Amniotic epithelial cell (primary cell): ENCODE measurements around the gene NPIPB6.
A peak's percentile ranks its signal among the peaks of the same experiment; 100 is the strongest.

Experiments used
- DNase-seq: peaks from one replicate; pipeline ENCODE4 v3.0.0-alpha.2; 2010; ENCODE audit warnings: low read depth

NPIPB6 gene

DNA sequence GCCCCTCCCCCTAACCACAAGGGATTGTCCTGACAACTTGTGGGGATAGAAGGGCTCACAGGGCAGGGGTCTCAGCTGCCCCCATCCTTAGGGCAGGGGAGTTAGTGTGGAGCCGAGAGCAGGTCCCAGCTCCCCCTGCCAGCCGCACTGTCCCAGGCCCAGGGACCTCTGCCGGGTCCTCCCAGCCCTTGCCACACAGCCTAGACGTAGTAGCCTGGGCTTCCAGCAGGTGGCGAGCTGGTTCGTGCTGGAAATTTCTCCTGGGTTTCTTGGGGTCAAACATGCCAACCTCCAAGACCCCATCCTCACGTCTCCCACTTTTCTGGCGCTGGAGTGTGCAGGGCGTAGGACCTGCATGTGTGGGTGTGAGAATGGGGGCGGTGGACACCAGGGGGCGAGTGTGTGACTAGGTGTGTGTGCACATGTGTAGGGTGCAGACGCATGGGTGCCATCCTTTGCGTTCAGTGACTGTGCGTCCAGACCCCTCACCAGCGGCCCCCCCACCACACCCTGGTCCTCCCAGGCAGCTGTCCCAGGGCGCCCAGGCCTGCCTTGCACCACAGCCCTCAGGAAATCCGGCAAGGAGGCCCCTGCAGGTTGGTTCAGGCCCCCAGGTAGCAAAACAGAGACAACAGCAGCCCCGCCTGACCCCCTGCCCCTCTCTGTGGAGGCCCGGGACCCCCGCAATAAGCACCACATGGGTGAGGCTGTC is 41.5 kb downstream of the NPIPB6 start:
- DNase-seq, result peak; percentile 5

DNA sequence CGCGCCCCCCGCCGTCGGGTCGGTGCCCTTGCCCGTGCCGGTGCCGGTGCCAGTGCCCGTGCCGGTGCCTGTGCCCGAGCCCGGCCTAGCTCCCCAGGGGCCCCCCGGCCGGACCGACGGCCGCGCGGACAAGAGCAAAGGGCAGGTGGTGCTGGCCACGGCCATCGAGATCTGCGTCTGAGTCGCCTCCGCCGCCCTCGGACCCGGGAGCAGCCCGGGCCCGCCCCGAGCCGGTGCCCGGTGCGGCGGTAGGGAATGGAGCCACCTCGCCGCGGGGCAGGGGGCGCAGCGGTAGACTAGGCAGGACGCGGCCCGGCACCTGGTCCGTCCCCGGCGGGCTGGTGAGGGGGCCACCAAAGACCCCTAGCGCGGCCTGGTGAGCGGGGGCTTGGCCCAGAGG is 42.6 kb downstream of the NPIPB6 start:
- DNase-seq, result no peak

DNA sequence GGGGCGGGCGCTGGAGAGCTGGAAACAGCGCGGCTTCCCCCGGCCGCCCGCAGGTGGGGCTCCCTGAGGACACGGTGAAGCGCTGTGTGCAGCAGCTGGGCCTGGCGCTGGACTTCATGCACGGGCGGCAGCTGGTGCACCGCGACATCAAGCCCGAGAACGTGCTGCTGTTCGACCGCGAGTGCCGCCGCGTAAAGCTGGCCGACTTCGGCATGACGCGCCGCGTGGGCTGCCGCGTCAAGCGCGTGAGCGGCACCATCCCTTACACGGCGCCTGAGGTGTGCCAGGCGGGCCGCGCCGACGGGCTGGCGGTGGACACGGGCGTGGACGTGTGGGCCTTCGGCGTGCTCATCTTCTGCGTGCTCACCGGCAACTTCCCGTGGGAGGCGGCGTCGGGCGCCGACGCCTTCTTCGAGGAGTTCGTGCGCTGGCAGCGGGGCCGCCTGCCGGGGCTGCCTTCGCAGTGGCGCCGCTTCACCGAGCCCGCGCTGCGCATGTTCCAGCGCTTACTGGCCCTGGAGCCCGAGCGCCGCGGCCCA is 43.2 kb downstream of the NPIPB6 start:
- DNase-seq, result no peak

DNA sequence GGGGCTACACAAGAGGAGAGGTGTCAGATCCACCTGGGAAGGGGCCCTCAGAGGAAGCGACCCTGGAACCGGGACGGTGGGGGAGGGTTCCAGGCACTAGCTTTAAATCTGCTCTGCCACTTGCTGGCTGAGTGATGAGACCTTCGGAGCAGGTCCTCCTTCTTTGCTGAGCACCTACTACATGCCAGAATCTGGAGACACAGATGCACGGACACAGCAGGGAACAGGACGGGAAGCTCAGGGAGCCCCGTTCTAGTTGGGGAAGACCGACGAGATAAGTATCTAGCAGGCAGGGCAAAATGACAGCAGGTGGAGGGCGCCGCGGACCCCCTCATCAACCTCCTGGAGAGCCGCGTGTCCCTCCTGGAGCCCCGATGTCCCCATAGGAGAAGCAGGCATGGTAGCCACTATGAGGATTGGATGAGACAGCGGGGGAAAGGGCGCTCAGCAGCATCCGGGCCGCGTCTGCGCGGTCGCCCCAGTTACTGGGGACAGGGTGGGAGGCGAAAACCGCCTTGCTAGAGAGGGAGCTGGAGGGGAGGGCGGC is 43.8 kb downstream of the NPIPB6 start:
- DNase-seq, result no peak

DNA sequence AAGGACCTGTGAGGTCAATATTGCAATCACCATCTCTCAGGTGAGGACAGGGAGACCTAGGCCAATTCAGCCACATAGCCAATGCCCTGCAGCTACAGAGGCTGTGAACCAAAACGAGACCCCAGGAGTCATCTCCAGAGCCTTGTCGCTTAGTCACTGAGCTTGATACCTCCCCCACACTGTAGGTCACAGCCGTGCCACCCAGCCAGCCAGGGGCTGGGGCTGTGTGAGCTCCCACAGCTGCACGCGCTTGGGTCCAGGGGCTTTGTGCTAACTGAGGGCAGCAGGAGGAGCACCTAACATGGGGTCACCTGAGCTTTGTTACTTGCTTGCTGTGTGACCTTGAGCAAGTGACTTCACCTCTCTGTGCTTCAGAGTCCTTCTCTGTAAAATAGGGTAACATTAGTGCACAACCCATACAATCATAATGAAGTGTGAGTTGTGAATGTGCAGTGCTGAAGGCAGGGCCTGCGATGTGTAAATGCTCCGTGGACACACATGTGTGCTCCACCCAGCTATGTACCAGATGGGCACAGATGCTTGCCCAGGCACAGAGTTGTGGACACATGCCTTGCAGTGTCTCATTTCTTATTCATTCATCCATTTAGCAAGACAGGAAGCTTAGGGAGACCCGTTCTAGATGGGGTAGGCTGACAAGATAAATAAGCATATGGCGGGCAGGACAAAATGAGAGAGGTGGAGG is 45.1 kb downstream of the NPIPB6 start:
- DNase-seq, result no peak

DNA sequence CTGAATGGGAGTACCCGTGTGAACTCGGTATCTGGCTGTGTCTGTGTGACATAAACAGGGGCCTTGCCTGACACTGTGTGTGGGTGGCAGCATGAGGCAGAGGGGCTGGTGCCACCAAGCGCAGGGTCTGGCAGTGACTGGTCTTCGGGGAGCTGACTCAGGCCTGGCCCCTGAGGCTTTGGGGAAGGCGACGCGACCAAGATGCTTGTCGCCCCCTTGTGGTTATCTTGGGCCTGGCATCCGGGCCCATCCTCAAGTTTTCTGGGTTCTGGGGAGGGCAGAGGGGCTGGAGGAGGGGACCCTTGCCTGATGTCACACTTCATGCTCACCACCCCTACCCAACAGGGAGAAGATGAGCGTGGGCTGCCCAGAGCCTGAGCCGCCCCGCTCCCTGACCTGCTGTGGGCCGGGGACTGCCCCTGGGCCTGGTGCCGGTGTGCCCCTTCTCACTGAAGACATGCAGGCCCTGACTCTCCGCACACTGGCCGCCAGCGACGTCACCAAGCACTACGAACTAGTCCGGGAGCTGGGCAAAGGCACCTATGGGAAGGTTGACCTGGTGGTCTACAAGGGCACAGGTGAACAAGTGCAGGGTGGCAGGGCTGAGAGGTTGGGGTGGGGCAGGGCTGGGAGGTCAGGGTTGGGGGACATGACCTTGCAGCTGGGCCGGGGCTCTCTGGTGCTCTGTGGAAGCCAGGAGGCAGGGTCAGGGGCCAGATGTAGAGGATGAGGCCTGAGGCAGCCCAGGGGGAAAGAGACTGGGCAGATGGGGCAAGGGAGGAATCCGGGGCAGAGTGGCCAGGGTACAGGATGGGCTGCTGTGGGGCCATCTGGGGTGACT is 46.0 kb downstream of the NPIPB6 start:
- peak; percentile 15 for DNase-seq

DNA sequence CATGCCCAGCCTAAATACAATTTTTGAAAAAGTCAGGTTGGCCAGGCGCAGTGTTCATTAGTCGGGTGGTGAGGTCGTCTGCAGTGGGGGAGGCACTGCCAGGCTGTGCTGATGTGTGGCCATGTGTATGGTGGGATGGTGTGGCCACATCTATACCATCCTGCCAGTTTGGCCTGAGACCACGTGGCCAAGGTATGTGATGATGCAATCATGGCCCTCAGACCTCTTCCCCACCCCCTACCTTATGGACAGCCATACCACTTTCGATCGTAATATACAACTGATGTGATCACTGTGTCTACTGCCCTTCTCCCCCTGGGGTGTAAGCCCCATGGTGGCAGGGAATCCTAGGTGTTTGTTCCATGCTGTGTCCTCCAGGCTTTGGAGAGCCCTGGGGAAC is 47.3 kb downstream of the NPIPB6 start:
- no peak for DNase-seq

DNA sequence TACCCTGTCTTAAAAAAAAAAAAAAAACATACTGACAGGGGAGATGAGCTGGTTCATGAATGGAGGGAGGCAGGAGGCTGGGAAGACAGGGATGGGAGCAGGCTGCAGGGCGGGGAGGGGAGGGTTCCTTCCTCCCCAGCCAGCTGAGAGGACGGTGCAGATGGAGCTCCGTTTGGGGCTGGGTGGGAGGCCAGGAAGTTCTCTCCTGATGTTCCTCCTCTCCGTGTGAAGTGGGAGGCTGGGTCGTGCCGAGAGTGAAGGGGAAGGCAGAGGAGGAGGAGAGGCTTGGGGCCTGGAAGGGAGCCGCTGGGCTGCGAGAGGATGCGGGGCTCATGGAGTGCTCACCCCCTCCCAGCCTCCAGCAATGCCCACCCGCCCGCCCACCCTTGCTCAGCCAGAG is 49.7 kb downstream of the NPIPB6 start:
- no peak for DNase-seq

DNA sequence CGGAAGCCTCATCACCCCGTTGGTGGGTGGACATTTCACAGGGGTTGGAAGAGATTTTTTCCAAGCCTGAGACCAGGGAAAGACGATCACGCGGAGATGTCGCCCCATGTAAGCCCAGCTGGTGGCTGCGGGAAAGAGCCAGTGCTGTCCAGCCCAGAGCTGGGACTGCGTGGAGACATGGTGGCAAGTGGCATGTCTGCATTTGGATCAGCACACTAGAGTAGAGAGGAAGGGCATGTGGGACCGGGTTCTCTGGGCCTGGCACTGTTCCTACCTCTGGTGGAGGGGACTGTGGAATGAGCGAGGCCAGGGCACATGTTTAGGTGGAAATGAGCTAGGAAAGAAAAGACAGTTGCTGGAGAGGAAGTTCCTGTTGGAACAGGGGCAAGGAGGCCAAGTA is 51.0 kb downstream of the NPIPB6 start:
- DNase-seq, result no peak

DNA sequence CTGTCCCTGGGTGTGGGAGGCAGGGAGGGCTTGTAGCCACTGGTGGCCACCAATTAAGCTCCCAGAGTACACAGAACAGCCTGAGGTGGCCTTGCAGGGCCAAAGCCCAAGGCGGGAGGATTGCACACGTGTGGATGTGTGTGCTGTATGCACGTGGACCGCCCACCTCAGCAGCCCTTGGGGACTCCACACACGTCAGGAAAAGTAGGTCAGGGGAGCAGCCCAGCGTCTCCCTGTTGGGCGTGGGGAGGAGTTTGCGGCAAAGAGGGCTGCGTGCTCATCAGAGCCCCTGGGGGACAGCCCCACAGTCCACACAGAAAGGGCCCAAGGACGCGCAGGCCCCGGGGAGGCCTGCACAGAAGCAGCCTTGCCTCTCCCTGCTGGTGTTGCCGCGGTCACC is 51.4 kb downstream of the NPIPB6 start:
- DNase-seq, result no peak

DNA sequence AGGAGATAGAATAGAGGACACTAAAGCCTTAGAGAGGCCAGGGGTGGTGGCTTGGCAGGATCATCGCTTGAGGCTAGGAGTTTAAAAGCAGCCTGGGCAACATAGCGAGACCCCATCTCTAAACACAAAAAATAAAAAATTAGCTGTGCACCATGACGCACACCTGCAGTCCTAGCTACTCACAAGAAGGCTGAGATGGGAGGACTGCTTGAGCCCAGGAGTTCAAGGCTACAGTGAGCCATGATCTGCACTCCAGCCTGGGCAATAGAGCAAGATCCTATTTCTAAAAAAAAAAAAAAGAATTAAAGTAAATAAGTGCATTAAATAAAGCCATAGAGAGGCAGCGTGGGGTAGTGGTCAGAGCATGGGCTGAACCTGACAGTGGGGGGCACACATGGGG is 51.9 kb downstream of the NPIPB6 start:
- no peak for DNase-seq

DNA sequence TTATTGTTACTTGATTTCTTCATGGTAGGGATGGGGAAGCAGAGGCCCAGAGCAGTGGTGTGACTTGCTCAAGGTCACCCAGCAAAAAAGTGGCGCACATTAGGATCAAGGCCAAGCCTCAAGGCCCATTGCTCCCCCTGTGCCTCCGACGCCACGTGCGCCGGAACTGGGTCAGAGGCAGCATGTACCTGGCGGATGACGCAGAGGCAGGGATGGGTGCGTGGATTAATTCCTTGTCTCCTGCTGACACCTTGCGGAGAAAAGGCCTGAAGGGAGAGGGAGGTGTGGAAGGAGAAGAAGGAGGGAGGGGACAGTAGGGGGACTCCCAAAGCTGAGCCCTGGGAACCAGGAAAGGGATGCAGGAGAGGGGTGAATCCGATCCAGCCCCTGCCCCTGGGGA is 52.5 kb downstream of the NPIPB6 start:
- DNase-seq, result no peak

DNA sequence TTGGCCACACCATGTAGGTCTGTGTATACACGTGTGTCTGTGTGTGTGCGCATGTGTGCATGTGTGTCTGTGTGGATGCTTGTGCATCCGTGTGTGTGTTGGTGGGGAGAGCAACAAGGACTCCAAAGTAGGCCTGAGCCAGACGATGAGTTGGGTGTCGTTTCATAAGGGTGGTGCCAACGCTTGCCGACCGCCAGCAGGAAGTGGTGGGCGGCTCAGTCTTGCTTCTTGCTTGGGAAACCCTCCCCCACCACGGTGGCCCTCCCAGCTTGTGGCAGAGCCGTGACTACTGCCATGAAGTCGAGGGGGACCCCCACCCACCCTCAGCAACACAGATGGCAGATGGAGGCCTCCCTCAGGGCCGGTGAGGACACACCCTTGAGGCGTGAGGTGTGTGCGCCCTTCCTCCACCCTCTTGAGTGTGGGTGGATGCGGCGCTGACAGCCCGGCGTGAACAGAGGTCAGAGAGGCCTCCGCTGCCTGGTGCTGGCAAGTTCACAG is 53.4 kb downstream of the NPIPB6 start:
- DNase-seq, result no peak

DNA sequence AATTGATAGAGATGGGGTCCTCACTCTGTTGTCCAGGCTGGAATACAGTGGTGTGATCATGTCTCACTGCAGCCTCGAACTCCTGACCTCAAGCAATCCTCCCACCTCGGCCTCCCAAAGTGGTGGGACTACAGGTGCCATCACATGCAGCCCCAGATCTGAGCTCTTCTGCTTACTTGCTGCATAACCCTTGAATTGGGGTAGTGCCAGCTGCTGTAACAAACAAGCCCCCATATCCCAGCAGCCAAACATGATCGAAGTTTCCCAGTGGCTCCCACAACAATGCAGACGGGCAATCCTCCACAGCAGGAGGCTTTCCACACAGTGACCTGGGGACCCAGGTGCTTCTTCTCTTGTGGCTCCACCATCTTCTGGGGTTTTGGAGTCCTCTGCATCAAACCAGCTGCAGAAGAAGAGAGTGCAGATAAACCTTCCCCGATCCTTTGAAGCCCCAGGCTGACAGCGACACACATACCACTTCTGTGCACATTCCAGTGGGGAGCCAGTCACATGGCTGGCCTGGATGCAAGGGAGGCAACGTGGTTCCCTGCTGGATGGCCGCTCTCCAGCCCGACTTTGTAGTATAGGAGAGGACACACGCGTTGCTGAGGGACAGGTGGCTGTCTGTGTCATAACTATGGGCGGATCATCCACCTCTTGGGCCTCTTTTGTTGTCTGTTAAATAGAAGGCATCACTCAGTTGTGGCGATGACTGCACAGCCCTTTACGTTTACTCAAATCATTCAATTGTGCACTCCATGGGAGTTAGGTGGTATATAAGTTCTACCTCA is 54.3 kb downstream of the NPIPB6 start:
- DNase-seq, result no peak

DNA sequence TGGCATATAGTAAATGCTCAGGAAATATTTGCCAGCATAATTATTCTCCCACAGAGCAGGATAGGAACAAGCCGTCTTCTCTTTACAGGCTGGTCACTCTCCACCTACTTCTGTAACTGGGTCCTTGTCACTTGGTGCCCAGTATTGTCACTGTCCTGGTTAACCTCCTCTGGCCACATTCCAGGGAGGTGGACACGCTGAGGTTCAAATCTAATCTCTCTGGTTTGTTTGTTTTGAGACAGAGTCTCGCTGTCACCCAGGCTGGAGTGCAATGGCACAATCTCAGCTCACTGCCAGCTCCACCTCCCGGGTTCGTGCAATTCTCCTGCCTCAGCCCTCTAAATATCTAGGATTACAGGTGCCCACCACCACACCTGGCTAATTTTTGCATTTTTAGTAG is 55.4 kb downstream of the NPIPB6 start:
- no peak for DNase-seq

DNA sequence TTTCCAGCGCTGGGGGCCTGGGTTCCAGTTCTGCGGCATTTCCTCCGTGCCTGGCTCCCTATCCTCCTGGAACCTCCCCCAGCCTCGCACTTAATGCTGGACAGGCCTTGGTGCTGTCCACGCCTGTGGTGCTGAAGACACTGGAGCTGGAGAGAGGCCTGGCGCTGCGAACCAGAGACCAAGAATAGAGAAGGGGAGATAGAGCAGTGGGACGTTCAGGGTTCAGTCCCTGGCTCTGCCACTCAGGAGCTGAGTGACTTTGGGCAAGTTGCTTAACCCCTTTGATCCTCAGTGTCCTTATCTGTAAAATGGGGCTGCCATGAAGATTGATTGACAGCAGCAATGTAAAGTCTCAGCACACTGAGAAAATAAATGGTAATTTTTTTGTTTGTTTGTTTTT is 59.1 kb downstream of the NPIPB6 start:
- DNase-seq, result peak; percentile 53

DNA sequence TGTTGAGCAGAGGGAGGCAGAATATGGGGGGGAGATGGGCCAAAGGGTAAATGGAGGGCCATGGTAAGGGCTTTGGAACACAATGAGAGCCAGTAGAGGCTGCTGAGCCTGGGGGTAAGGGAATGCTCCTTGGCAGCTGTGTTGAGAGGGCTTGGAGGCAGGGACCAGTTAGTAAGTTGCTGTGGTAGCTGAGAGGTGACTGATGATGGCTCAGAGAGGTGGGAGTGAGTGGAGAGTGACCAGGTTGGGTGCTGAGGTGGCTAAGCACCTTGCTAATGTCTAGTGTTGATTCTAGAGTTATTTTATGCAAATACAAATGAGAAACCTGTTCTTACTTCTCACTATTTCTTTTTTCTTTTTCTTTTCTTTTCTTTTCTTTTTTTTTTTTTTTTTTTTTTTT is 60.2 kb downstream of the NPIPB6 start:
- no peak for DNase-seq

DNA sequence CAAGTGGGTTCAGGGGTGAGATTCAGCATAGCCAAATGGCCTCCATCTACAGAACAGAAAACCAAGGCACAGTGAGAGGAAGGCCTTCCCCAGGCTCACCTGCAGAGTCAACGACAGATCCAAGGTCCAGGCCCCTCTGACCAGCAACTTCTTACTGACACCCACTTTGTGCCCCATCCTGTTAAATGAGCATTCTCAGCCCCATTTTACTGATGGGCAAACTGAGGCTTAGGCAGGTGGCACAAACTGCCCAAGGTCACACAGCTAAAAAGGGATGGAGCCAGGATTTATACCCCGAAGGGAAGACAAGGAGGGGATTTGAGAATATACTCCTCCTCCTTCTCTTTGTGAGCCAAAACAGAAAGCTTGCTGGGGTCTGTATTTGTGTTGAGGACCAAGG is 61.7 kb downstream of the NPIPB6 start:
- DNase-seq, result no peak

DNA sequence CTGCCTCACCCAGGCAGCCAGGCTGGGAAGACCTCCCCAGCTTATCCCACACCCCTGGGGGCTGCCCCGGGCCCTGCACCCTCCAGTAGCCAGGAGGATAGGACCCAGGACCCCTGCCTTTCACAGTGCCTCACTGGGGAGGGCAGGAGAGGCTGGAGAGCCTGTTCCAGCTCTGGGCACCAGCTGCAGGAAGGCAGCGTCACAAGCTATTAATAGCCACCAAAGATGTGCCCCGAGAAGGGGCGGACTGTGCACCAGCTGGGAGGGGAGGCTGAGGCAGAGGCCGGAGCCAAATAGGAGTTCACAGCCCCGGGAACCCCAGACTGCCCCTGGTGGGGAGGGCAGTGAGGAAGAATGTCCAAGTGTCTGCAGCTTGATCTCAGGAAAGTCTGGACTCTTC is 62.2 kb downstream of the NPIPB6 start:
- DNase-seq, result no peak

DNA sequence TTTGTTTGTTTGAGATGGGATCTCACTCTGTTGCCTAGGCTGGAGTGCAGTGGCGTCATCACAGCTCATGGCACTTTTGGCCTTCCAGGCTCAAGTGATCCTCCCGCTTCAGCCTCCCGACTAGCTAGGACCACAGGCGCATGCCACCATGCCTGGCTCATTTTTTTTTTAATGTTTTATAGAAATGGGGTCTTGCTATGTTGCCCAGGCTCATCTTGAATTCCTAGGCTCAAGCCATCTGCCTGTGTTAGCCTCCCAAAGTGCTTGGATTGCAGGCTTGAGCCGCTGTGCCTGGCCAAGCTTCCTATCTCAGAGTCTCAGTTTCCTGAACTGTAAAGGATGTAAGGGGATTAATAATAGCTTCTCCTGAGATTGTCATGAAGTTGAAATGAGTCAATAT is 63.0 kb downstream of the NPIPB6 start:
- no peak for DNase-seq

DNA sequence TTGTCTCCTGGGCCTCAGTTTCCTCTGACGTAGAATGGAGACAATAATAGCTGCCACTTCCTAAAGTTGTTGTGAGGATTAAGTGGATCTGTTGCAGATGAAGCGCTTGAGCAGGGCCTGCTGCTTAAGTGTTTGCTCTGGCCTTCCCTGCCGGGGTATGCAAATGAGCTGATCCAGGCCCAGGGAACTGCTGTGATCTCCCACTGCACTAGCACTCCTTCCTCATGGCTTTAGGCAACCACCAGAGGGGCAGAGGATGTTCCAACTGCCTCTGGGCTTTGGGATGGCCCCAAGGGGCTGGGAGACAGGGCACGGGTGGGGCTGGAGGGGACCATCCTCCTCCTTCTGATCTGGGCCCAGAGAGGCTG is 64.8 kb downstream of the NPIPB6 start:
- no peak for DNase-seq
